NCI-H2107 (cell line): Measurements from ENCODE around the gene ZNF492.
"Not testable (repeated sequence)": the region's sequence is repeated elsewhere in the genome, so short reads cannot be mapped to it uniquely, and the experiment has no call there.

ENCODE experiments used
- DNase-seq: peaks from one replicate; lab custom pipeline; 2025; lab: John Stamatoyannopoulos, UW

ZNF492 gene

GRCh38 chr19:22633706-22634449 is at the start of gene ZNF492:
ZNF492 (plus strand) TSS chr19:22634324; CDS start chr19:22653400, 19,076 bp downstream.
- DNase-seq: not testable (repeated sequence)

- DNase-seq: no peak
These were observed 38.7 kb upstream of the ZNF492 start for GRCh38 chr19:22595422-22595821.

- DNase-seq: no peak
These were observed 38.2 kb upstream of the ZNF492 start for GRCh38 chr19:22595918-22596341.

GRCh38 chr19:22600690-22601648 is 33.2 kb upstream of the ZNF492 start:
- no peak for DNase-seq

- DNase-seq: no peak
These were observed 32.1 kb upstream of the ZNF492 start for GRCh38 chr19:22601906-22602630.

- DNase-seq: no peak
These were observed 31.4 kb upstream of the ZNF492 start for GRCh38 chr19:22602631-22603272.

GRCh38 chr19:22603518-22604440 is 30.3 kb upstream of the ZNF492 start:
- DNase-seq: no peak

GRCh38 chr19:22604571-22605274 is 29.4 kb upstream of the ZNF492 start:
- DNase-seq: no peak

- no peak for DNase-seq
These were observed 28.6 kb upstream of the ZNF492 start for GRCh38 chr19:22605275-22606211.

- no peak for DNase-seq
These were observed 27.9 kb upstream of the ZNF492 start for GRCh38 chr19:22606212-22606553.

GRCh38 chr19:22606954-22607652 is 27.0 kb upstream of the ZNF492 start:
- DNase-seq: no peak

- no peak for DNase-seq
These were observed 26.3 kb upstream of the ZNF492 start for GRCh38 chr19:22607653-22608430.

- no peak for DNase-seq
These were observed 25.7 kb upstream of the ZNF492 start for GRCh38 chr19:22608441-22608840.

- no peak for DNase-seq
These were observed 24.5 kb upstream of the ZNF492 start for GRCh38 chr19:22609630-22610029.

- no peak for DNase-seq
These were observed 24.0 kb upstream of the ZNF492 start for GRCh38 chr19:22610121-22610520.

GRCh38 chr19:22612316-22612715 is 21.8 kb upstream of the ZNF492 start:
- DNase-seq: no peak

- no peak for DNase-seq
These were observed 17.5 kb upstream of the ZNF492 start for GRCh38 chr19:22616659-22617058.

GRCh38 chr19:22617181-22617580 is 16.9 kb upstream of the ZNF492 start:
- not testable (repeated sequence) for DNase-seq
